Stimulated activated CD4-positive, alpha-beta T cell treated with anti-CD3 and anti-CD28 coated beads, Interleukin-1b, Interleukin-23, amount 100 ng/mL, for 48 hours (primary cell): Measurements from ENCODE around the gene KIRREL3.
"Not testable (repeated sequence)": the region's sequence is repeated elsewhere in the genome, so short reads cannot be mapped to it uniquely, and the experiment has no call there.

Experiments used
- DNase-seq: peaks from one replicate; pipeline ENCODE4 v3.0.0-alpha.2; 2020

KIRREL3 gene

DNA sequence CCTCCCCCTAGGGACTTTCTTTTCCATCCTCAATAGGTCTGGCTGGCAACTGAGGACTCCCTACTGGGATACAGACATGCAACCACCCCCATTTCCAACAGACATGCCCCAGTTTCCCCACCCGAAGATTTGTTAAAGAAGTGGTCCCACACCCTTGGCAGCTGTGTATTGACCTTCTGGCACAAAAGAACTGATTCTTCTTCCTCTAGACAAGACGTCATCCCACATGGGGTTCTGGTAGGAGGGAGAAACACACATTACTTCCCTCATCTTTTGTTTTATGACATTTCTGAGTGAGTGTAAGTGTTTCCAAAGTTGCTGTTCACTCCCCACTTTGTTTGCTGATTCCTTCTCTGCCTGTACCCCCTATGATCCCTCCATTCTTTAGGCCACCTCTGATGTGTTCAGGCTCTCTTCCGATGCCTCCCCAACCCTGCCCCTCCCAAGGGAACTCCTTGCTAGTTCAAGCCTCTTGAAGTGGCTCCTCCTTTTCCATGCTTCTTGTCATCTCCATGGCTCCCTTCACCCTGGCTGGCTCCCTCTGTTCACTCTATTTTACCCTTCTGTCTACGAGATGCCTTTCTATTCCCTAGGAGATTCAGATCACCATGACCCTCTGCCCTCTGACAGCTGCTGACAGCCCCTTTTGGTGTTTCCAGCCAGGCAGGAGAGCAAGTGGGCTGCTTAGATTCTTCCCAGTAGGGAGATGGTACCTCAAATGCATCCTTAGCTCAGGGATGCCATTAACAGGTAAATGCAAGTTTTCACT, 4.3 kb downstream of the KIRREL3 start:
- DNase-seq: no peak

- DNase-seq: no peak
Measured at GRCh38 chr11:126993599-126993998, 7.0 kb downstream of the KIRREL3 start.

DNA sequence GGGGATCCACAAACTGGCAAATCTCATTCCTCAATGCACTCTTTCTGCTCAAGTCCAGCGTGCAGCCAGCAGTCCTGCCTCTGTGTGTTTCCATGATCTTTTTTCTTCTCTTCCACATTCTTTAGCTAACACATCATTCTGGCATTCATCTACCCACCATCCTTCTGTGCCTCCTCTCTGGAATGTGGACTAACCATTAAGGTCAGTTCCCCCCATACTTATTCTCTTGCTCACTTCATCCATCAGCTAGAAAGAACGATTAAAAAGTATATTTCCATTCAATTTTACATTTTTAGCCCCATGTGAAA, 7.8 kb downstream of the KIRREL3 start:
- DNase-seq: no peak

DNA sequence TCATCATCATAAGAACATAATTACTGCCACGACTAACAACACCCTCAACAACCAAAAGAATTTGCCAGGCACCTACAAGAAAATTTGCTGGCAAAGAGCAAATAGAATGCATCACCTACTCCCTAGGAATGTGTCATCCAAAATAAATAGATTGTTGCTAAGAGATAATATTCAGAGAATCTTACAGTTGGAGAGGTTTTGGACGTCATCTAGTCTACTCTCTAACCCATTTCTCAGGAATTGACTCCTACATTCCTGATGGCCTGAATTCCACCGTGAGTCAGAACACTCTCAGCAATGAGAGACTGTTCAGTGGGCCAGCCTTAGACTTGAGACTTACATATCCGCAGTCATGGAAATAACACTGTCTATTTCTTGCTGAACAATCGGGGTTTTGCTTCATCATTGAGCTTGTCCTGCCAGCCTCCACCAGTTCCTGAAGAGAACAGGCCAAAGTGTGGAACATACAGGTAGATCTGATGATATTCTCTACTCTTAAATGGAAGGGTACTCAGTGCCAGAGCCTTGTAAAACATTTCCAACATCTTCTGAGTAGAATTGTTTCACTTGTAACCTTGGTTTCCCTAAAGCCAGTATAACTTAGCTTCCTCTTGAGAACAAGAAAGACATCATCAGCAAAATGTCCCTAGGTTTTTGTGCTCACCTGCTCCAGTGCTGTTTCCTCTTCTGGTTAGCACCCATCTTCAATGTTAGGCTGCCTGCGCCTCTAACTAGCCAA, 8.3 kb downstream of the KIRREL3 start:
- no peak for DNase-seq

DNA sequence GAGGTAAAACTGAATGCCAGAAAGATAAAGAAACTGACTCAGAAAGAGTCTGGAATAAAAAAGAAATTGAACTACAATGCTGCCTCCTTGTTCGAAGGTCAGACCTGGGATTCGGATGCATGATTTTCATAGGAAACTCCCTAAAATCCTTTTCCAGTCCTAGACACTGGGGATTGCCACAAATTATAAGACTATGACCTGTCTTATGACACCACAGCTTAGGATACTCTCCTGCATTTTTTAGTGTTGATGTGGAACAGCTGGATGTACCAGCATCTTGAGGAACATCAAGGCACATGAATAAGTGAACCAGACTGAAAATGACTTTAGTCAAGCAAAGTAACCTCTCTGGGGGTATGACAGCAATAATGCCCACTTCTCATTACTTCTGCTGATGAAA, 9.0 kb downstream of the KIRREL3 start:
- DNase-seq: no peak

DNA sequence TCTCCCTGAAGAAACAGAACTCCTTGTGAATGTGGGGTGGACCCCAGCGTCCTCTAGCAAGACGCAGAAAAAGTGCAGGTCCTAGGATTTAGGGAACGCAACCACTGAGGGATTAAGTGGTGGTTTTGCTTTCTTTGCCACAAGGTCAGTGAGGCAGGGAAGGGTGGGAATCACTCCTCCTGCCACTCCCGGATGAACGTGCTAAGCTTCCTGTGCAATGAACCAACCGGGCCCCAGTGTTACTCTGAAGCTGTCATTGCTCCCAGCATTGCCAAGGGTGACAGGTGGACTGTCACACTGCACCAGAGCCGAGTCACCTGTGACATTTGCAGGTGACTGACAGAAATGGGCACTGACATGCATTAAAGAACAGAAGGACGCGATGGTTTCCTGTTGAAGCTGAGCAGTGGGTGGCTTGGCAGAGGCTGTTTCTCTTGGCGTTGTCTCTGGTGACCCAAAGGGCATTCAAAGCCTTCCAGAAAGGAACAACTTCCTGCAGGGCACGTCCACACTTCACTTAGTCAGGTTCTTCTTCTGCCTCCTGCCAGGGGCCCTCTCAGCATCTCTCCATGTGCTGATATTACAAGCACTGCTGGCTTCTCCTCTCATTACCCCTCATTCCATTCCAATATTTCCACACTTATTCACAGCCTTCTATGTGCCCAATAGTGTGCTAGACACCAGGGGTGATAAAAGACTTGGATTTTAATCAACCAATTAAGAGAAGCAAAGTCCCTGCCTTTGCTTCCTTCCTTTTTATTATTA, 9.7 kb downstream of the KIRREL3 start:
- DNase-seq: no peak

GRCh38 chr11:126989942-126990715, 10.4 kb downstream of the KIRREL3 start:
- DNase-seq: peak; percentile 50

- DNase-seq: no peak
Measured at GRCh38 chr11:126988655-126989054, 11.9 kb downstream of the KIRREL3 start.

DNA sequence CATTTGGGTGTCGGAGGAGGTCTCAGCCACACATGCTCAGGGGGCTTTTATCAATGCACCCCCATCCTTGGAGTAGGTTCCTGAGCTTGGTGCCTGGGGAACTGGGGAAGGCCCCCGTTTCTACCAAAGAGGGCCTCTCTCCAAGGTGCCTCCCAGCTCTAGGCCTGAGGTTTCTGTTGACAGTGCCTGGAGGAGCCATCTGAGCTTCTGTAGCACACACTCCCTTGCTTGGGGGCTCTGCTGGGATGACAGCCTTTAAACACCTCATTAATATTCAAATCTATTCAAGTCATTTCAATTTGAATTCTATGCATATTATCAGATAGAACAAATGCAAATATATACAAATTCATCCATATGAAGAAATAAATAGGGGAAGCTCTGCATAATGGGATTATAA, 18.9 kb downstream of the KIRREL3 start:
- no peak for DNase-seq

- no peak for DNase-seq
Measured at GRCh38 chr11:126978911-126979310, 21.7 kb downstream of the KIRREL3 start.

GRCh38 chr11:126978165-126978564, 22.4 kb downstream of the KIRREL3 start:
- no peak for DNase-seq

GRCh38 chr11:126973051-126973450, 27.5 kb downstream of the KIRREL3 start:
- no peak for DNase-seq

- no peak for DNase-seq
Measured at GRCh38 chr11:126971305-126971704, 29.3 kb downstream of the KIRREL3 start.

DNA sequence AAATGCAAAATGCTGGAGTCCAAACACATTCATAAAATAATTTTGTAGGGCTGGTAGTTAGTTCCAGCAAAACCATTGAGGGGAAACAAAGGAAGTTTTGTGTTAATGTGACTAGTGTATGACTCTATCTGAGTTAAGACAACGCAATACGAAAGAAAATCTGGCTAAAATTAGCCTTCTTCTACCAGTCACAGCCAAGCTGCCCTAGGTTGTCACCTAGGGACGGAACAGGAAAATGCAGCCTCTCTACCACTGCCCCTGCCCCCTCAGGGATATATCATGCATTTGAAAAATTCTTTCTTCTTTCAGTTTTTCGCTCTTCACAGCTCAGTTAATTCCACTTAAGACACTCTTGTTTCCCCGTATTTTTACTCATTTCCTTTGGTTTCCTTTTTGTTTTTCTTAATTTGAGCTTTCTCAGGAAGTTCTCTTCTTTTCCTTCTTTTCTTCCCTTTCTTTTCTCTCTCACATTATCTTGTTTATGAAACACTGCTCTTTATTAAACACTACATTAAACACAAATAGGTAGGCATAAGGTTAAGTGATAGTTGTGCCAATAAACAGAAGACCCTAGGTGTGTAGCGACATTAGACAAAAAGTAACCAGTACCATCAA, 30.6 kb downstream of the KIRREL3 start:
- no peak for DNase-seq

GRCh38 chr11:126968915-126969314, 31.7 kb downstream of the KIRREL3 start:
- DNase-seq: peak; percentile 7

- DNase-seq: no peak
Measured at GRCh38 chr11:126965331-126965730, 35.2 kb downstream of the KIRREL3 start.

DNA sequence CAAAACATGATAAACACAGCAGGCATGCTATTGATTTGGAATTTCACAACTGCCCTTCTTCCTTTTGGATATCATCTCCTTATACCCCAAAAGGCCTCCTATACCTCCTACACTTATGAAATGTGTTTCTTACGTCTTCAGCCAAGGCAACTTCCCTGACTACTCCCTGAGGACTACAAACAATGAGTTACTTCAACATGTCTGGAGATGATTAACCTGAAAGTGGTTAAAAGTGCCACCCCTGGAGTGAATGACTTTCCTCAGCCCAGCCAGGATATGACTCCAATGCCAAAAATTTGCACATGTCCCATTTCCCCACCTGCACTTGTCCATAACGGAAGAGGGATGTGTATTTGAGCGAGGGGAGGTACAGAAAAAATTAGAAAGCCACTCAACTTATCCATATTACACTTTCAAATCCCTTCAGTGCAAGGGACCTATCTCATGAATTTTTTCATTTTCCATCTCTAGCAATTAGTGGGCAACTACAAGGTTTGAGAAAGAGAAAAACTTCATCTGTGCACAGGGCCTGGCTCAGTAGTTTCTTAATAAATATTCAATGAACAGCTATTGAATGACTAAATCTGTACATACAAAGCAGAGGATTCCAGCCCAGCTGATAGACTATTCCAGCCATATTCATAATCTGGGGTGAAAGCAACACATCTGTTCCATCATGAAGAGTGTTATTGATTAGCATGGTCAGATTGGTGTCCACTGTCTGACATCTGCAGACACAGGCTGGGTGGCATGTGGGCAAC, 36.8 kb downstream of the KIRREL3 start:
- DNase-seq: no peak

DNA sequence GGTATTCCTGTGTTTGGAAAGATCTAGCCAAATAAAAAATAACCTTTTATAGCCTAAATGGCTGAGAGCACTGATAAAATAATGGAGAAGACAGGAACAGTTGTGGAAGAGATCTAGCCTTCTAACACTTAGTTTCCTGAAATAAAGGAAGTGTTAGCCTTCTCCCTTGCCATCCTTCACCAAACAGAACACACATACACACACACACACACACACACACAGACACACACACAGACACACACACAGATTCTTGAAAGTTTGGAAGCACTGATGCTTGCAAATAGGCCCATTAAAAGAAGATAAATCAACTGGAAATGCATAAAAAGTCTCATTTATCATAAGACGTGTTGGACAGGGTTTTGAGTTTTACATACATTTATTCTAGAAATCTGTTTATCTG, 37.5 kb downstream of the KIRREL3 start:
- no peak for DNase-seq

- no peak for DNase-seq
Measured at GRCh38 chr11:126959700-126960099, 40.9 kb downstream of the KIRREL3 start.

DNA sequence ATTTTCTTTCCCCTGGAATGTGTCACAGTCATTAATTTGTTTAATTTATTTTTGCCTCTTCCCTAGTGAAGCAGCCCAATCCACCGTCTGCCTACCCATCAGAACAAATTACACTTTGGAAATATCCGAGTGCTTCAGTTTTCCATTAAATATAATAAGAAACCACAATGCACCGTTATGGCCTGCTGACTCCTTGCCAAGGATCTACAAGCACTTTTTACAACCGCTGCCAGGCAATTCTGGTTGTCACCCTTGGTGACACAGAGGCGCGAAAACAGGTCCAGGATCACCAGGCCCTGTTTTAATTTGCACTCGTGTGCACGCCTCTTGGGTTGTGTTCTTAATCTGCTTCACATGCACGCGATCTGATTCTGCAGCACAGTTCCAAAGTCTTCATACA, 43.9 kb downstream of the KIRREL3 start:
- no peak for DNase-seq

GRCh38 chr11:126952533-126952932, 48.0 kb downstream of the KIRREL3 start:
- not testable (repeated sequence) for DNase-seq

DNA sequence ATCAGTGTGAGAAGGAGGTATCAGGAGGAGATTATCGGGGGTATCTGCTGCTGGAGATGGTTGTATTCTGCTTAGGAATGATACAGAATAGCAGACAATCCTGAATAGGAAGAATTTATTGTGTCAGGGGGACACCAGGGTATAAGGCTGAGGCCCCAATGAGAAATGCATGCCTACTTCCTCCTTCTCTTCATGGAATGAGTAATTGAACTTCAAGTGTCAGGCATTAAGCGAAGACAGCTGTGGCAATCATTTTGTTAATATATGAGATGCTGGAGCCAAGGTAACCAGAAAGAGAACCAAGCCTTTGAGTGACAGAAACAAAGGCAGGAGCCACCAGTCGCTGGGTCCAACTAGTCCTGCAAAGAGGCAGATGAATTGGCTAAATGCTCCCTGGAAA, 49.1 kb downstream of the KIRREL3 start:
- no peak for DNase-seq
